Fibroblast of upper back skin (primary cell): Measurements from ENCODE around the gene RSPO3.
A peak's percentile ranks its signal among the peaks of the same experiment; 100 is the strongest.
"Not testable (repeated sequence)": the region's sequence is repeated elsewhere in the genome, so short reads cannot be mapped to it uniquely, and the experiment has no call there.

ENCODE experiments used
- DNase-seq: peaks from one replicate; pipeline ENCODE4 v3.0.0-alpha.2; 2013

The RSPO3 gene

GRCh38 chr6:127118298-127119101 is at the start of gene RSPO3:
Gene RSPO3 (plus strand): TSS chr6:127118671. CDS start chr6:127119193, 522 bp downstream.
- DNase-seq = peak; percentile 18

GRCh38 chr6:127069659-127070279 is 48.7 kb upstream of the RSPO3 start:
- DNase-seq = peak; percentile 40

- DNase-seq = no peak
Measured at GRCh38 chr6:127073222-127073621, 45.2 kb upstream of the RSPO3 start.

GRCh38 chr6:127076466-127076865 is 42.0 kb upstream of the RSPO3 start:
- peak; percentile 65 for DNase-seq

GRCh38 chr6:127077886-127078285 is 40.6 kb upstream of the RSPO3 start:
- no peak for DNase-seq

- DNase-seq = no peak
Measured at GRCh38 chr6:127078669-127079068, 39.8 kb upstream of the RSPO3 start.

GRCh38 chr6:127079681-127080080 is 38.8 kb upstream of the RSPO3 start:
- DNase-seq = no peak

GRCh38 chr6:127080081-127080480 is 38.4 kb upstream of the RSPO3 start:
- no peak for DNase-seq

- no peak for DNase-seq
Measured at GRCh38 chr6:127083231-127083962, 35.1 kb upstream of the RSPO3 start.

- no peak for DNase-seq
Measured at GRCh38 chr6:127083963-127084310, 34.5 kb upstream of the RSPO3 start.

GRCh38 chr6:127085181-127085580 is 33.3 kb upstream of the RSPO3 start:
- no peak for DNase-seq

- DNase-seq = peak; percentile 2
Measured at GRCh38 chr6:127090051-127090450, 28.4 kb upstream of the RSPO3 start.

GRCh38 chr6:127092466-127092865 is 26.0 kb upstream of the RSPO3 start:
- DNase-seq = peak; percentile 58

- no peak for DNase-seq
Measured at GRCh38 chr6:127094791-127095190, 23.7 kb upstream of the RSPO3 start.

GRCh38 chr6:127096167-127096566 is 22.3 kb upstream of the RSPO3 start:
- no peak for DNase-seq

GRCh38 chr6:127097442-127097841 is 21.0 kb upstream of the RSPO3 start:
- DNase-seq = not testable (repeated sequence)

- peak; percentile 23 for DNase-seq
Measured at GRCh38 chr6:127100510-127101140, 17.8 kb upstream of the RSPO3 start.

- peak; percentile 82 for DNase-seq
Measured at GRCh38 chr6:127102299-127102698, 16.2 kb upstream of the RSPO3 start.

GRCh38 chr6:127102859-127103258 is 15.6 kb upstream of the RSPO3 start:
- DNase-seq = no peak

- DNase-seq = no peak
Measured at GRCh38 chr6:127103482-127103881, 15.0 kb upstream of the RSPO3 start.

GRCh38 chr6:127107916-127108315 is 10.6 kb upstream of the RSPO3 start:
- DNase-seq = no peak

- no peak for DNase-seq
Measured at GRCh38 chr6:127110712-127111111, 7.8 kb upstream of the RSPO3 start.

GRCh38 chr6:127111526-127111925 is 6.9 kb upstream of the RSPO3 start:
- DNase-seq = no peak
